ENCODE results near the gene RRP8. TPM values are rescaled to one million over a fixed set of nuclear protein-coding genes. Genes with fewer than 3 reads are reported as not detected.

Gene RRP8
- total RNA-seq, 1 experiment from 2014 or later, result 31.2 TPM

DNA sequence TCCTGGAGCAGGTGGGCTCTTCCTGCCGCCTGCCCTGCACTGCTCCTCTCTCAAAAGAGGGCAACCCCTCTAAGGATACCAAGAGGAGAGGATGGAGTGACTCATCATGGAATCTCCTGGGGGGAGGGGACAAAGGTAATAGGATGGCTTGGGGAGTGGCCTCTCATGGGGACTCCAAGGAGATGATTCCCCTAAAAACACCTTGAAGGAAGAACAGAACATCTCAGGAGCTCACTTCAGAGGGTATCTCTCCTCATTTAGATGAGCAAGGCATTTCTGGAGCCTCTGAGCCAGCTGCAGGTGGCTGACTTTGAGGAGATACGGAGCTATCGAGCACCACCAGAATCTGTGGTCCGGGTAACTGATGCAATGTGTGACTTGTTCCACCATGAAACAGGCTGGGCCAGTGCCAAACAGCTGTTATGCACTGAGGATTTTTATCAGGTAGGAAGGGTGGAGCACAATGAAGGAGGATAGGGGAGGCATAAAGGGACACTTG is 40.2 kb downstream of the RRP8 start:
- no peak for DNase-seq (ENCODE audit: low read depth)
- in situ Hi-C loops (cut with HindIII; ENCODE audit: low pct_unique_long_range_greater_than_20kb, low sequenced_read_pairs), result no loop called here

DNA sequence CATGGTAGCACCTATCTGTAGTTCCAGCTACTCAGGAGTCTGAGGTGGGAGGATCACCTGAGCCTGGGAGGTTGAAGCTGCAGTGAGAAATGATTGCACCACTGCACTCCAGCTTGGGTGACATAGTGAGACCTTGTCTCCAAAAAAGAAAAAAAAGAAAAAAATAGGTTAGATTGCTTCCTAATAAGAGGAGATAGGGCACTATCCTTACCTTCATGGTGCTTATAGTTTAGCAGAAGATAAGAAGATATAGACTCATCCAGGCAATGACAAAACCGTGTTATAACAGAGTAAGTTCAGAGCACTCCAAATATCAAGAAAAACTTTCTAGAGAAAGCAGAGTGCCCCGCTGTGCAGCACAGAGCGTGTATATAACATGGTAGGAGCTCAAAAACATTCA is 42.1 kb downstream of the RRP8 start:
- in situ Hi-C loops (cut with HindIII; ENCODE audit: low pct_unique_long_range_greater_than_20kb, low sequenced_read_pairs), result no loop called here

DNA sequence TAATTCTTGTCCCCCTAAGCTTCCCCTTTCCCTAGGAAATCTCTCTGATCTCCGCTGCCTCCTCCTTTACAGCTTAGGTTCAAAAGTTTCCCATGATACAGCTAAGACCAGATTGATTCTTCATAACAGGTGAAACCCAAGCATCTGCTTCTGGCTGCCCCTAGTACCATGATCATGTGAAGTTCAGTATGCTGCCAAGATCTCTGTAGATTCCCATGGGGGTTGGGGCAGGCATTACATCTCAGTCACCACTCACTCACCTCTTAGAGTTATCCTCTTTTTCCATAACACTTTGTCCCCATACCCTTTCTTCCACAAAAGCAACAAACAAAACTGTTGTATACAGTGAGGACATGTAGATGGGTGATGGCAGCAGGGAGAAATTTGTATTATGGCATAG is 44.0 kb downstream of the RRP8 start:
- in situ Hi-C loops (cut with HindIII; ENCODE audit: low pct_unique_long_range_greater_than_20kb, low sequenced_read_pairs), result no loop called here
- no peak for DNase-seq (ENCODE audit: low read depth)

More for the DNA sequence above, 42.1 kb downstream of the RRP8 start:
- DNase-seq (ENCODE audit: low read depth), result no peak

DNA sequence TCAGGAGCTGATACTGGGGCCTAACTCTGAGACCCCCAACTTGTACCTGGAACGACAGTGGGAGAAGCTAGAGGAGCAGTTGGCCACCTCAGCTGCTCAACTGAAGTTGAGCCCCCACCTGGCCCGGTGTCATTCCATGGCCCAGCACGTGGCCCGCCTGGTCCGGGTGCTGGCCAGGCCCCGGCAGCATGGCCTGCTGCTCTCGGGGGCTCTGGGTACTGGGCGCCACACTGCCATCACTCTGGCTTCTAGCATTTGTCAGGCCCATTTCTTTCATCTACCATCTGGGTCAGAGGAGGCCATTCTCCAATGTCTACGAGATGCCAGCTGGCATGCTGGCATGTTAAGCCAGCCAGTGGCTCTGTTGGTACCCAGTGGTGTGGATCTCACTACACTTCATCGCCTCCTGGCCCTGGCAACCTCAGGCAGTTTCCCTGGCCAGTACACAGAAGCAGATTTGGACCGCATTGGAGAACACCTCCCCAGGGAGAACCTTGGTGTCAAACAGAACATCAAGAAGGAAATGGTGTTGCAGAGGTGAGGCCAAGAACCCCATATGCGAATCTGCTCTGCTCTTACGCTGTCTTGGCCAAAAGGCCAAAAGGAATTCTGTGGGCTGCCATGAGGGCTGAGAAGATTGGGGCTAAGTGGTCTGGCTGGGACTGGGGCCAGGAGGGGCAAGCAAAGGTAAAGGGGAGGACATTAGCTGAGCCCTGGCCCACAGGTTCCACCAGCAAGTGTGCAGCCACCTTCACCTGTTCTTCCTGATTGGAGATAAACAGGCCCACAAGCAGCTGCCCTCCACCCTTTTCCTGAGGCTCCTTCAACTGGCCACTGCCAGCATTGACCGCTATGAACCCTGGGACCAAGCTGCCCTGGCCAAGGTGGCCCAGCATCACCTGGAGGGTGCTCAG is 45.4 kb downstream of the RRP8 start:
- in situ Hi-C loops (cut with HindIII; ENCODE audit: low pct_unique_long_range_greater_than_20kb, low sequenced_read_pairs), result no loop called here
- no peak for DNase-seq (ENCODE audit: low read depth)

DNA sequence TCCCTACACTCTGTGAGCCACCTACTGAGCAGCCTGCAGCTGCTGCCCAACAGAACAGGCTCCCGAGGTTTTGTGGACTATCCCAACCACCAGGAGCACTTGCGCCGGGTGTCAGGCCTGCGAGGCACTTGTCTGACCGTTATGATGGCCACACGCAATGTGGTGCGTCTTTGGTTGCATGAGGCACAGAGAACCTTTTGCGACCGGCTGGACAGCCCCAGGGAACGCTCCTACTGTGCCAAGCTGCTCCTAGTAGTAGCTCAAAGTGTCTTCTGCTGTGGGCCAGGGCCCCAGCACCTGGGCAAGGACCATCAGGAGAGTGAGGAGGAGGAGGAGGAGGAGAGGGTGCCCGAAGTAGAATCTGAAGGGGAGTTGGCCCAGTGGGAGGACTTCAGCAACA is 46.4 kb downstream of the RRP8 start:
- DNase-seq (ENCODE audit: low read depth), result no peak
- in situ Hi-C loops (cut with HindIII; ENCODE audit: low pct_unique_long_range_greater_than_20kb, low sequenced_read_pairs), result no loop called here

DNA sequence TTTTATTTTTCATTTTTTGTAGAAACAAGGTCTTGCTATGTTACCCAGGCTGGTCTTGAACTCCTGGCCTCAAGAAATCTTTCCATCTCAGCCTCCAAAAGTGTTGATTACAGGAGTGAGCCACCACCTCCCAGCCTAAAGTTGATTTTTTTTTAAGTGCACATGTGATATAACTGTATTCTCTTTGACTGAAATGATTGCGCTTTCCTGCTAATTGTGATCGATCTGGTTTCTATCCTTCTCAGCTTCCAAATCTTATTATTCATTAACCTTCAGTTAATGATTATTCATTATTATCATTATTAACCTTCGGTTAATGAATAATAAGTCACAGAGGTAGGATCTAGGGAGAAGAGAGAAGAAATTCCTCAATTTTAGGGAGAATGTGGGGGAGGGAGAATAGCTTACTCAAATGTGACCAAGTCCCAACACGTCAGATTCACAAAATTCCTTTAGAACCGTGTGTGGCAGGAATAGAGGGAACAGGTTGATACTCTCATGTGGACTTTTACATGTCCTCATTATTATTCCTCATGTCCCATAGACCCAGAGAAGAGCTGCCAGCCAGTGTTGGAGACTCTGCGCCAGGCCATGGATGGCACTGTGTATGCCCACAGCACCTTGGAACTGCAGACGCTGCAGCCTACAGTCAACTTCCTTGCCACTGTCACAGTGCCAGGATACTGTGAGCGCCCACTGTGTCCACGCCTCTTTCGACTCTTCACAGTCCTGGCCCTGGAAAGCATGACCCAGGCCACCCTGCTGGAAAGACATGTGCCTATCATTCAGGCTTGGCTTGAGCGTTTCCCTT is 47.1 kb downstream of the RRP8 start:
- no peak for DNase-seq (ENCODE audit: low read depth)
- in situ Hi-C loops (cut with HindIII; ENCODE audit: low pct_unique_long_range_greater_than_20kb, low sequenced_read_pairs), result no loop called here

DNA sequence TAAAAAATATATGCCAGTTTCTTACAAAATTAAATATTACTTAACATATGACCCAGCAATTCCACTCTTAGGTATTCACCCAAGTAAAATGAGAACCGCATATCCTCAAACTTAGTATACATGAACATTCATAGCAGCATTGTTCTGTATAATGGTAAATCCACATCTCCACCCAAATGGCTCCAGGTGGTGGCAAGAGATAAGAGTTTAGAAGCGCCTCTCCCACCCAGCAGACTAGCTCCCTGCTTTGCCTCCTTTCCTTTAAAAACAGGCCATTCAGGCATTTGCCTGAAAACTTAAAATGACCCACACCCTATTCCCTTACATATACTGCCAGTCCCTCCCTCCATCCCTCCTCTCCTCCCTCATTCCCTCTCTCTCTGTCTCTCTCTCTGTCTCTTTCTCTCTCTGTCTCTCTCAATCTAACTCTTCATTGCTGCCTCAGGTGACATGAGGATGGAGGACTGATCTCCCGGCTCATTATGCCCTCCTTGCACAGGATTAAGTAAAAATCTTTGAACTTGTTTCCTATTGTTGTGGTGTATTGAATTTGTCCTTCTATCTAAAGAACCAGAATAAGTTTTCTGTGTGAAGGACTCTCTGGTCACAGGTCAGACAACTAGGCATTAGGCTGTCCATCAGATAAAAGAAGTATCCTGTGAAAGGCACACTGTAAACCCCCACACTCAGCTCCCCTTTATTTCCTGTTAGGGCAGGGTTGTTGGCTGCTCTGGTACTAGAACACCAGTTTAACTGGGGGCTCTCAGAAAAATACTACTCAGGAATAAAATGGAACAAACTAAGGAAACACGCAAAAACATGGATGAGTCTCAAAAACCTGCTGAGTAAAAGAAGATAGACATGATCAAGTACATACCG is 48.3 kb downstream of the RRP8 start:
- in situ Hi-C loops (cut with HindIII; ENCODE audit: low pct_unique_long_range_greater_than_20kb, low sequenced_read_pairs), result no loop called here
- DNase-seq (ENCODE audit: low read depth), result no peak

DNA sequence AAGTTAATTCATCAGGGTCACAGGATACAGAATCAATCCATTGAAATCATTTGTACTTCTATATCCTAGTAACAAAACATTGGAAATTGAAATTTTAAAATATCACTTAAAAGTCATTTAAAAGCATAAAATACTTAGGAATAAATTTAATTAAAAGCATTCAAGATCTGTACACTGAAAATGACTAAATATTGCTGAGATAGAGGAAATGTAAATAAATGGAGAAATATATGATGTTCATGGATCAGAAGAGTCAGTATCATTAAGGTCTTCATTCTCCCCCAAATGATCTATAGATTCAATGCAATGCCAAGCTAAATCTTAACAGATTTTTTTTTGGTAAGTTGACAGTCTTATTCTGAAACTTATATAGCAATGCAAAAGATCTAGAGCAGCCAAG is 49.8 kb downstream of the RRP8 start:
- in situ Hi-C loops (cut with HindIII; ENCODE audit: low pct_unique_long_range_greater_than_20kb, low sequenced_read_pairs), result no loop called here
- DNase-seq (ENCODE audit: low read depth), result no peak

DNA sequence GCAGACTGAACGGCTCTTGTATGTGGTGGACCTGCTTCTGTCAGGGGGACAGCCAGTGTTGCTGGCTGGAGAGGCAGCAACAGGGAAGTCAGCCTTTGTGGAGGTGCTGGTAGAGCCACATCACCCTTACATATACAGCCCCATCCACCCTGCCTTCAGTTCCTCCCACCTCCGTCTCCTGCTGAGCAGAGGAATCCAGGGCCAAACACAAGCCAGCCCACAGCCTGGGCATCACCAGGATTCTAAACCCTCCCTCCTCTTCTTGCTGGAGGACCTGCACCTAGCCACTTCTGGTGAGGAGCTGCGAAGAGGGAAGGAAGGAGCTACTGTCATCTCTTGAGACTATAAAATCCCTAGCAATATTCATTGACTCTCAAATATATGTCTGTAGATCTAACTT is 54.8 kb downstream of the RRP8 start:
- in situ Hi-C loops (cut with HindIII; ENCODE audit: low pct_unique_long_range_greater_than_20kb, low sequenced_read_pairs), result no loop called here
- DNase-seq (ENCODE audit: low read depth), result no peak

DNA sequence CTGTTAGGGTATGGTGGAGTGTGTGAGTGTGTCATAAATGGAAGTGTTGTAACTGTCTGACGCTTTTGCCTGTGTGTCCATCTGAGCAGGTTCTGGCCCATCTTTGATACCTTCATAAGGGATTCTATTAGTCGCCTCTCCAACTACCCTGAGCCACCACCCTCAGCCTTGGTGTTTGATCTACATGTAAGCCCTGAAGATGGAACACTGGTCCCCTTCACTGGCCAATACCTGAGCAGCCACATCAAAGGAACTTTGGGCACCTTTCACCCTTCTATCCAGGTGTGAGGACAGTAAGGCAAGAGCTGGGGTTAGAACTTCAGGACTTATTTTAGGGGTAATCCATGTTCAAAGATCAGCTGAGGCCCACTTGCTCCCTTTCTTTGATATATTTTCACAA is 55.3 kb downstream of the RRP8 start:
- DNase-seq (ENCODE audit: low read depth), result no peak
- in situ Hi-C loops (cut with HindIII; ENCODE audit: low pct_unique_long_range_greater_than_20kb, low sequenced_read_pairs), result no loop called here

DNA sequence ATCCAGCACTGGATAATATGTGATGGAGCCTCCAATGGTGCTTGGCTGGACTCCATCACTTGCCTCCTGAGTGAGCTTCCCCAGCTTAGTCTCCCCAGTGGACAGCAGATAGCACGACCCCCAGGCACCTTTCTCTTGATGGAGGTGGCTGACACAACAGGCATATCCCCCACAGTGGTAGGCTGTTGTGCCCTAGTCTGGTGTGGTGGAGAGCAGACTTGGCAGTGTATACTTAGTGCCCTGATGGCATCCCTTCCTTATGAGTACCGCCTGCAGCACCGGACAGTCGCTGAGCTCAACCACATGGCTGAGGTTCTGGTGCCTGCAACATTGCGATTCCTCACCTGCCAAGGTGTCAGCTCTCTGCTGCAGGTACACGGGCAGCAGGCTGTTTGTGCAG is 56.2 kb downstream of the RRP8 start:
- DNase-seq (ENCODE audit: low read depth), result no peak
- in situ Hi-C loops (cut with HindIII; ENCODE audit: low pct_unique_long_range_greater_than_20kb, low sequenced_read_pairs), result no loop called here

DNA sequence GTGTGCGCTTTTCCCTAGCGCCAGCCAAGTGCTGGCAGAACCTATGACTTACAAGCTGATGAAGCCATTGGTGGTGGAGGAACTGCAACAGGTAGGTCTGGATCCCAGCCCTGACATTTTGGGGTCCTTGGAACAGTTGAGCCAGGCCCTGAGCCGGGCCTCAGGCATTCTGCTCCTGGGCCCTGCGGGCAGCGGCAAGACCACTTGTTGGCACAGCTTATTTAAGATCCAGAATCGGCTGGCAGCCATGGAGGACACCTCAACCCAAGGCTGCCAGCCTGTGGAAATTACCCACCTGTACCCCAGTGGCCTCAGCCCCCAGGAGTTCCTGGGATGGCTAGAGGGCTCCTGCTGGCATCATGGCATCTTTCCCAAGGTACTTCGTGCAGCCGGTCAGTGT is 56.7 kb downstream of the RRP8 start:
- in situ Hi-C loops (cut with HindIII; ENCODE audit: low pct_unique_long_range_greater_than_20kb, low sequenced_read_pairs), result no loop called here
- DNase-seq (ENCODE audit: low read depth), result no peak

DNA sequence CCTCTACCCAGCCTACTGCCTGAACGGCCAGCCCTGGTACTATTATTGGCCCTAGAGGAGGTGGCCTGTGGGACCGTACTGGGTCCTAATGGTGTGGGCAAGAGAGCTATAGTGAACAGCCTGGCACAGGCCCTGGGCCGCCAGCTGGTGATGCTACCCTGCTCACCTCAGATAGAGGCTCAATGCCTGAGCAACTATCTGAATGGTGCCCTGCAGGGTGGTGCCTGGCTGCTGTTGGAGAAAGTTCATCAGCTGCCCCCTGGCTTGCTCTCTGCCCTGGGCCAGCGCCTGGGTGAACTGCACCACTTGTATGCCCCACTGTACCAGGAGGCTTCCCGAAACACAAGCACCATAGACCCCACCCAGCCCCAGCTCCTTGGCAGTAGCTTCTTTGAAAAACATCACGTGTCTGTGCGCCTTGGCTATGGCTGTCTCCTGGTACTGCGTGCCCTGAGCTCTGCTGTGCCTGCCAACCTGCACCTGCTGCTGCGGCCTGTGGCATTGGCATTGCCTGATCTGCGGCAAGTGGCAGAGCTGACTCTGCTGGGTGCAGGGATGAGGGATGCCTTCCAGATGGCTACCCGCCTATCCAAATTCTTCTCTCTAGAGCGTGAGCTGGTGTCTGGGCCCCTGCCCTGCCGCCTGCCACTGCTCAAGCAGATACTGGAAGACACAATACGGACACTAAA is 57.4 kb downstream of the RRP8 start:
- DNase-seq (ENCODE audit: low read depth), result no peak
- in situ Hi-C loops (cut with HindIII; ENCODE audit: low pct_unique_long_range_greater_than_20kb, low sequenced_read_pairs), result no loop called here

Other genes starting within 250 kb of the RRP8 start
- 13.0 and 14.9 TPM in 2 replicates for gene SMPD1, start 213.1 kb downstream of the RRP8 start, total RNA-seq (2014; rRNA removed; shearing (Covaris generic); ENCODE audit: low replicate concordance)
- 9.2 and 19.4 TPM in 2 replicates for gene APBB1, start 184.5 kb downstream of the RRP8 start, total RNA-seq (2014; rRNA removed; shearing (Covaris generic); ENCODE audit: low replicate concordance)
- gene HPX, start 162.6 kb downstream of the RRP8 start, total RNA-seq (2014; rRNA removed; shearing (Covaris generic); ENCODE audit: low replicate concordance), result 9.0 TPM in 1 of 2 replicates, not detected in the other
- 11.8 and 21.1 TPM in 2 replicates for gene TRIM3, start 129.7 kb downstream of the RRP8 start, total RNA-seq (2014; rRNA removed; shearing (Covaris generic); ENCODE audit: low replicate concordance)
- 30.5 and 48.2 TPM in 2 replicates for gene ARFIP2, start 122.3 kb downstream of the RRP8 start, total RNA-seq (2014; rRNA removed; shearing (Covaris generic); ENCODE audit: low replicate concordance)
- 20.3 and 21.4 TPM in 2 replicates for gene TIMM10B, start 122.1 kb downstream of the RRP8 start, total RNA-seq (2014; rRNA removed; shearing (Covaris generic); ENCODE audit: low replicate concordance)
- 3.1 and 6.7 TPM in 2 replicates for gene DNHD1, start 106.3 kb downstream of the RRP8 start, total RNA-seq (2014; rRNA removed; shearing (Covaris generic); ENCODE audit: low replicate concordance)
- 134 and 153 TPM in 2 replicates for gene ILK, start 158 bp upstream of the RRP8 start, total RNA-seq (2014; rRNA removed; shearing (Covaris generic); ENCODE audit: low replicate concordance)
- gene TAF10, start 8.6 kb upstream of the RRP8 start, total RNA-seq (2014; rRNA removed; shearing (Covaris generic); ENCODE audit: low replicate concordance), result 35.0 and 69.0 TPM in 2 replicates
- 17.4 and 30.0 TPM in 2 replicates for gene TPP1, start 15.8 kb upstream of the RRP8 start, total RNA-seq (2014; rRNA removed; shearing (Covaris generic); ENCODE audit: low replicate concordance)
- 0.03 TPM in 1 of 2 replicates, not detected in the other for gene DCHS1, start 52.2 kb upstream of the RRP8 start, total RNA-seq (2014; rRNA removed; shearing (Covaris generic); ENCODE audit: low replicate concordance)
- gene MRPL17, start 79.7 kb upstream of the RRP8 start, total RNA-seq (2014; rRNA removed; shearing (Covaris generic); ENCODE audit: low replicate concordance), result 118 and 460 TPM in 2 replicates
- not detected in 2 replicates for gene OR2AG2, start 168.4 kb upstream of the RRP8 start, total RNA-seq (2014; rRNA removed; shearing (Covaris generic); ENCODE audit: low replicate concordance)
- not detected in 2 replicates for gene OR2AG1, start 179.4 kb upstream of the RRP8 start, total RNA-seq (2014; rRNA removed; shearing (Covaris generic); ENCODE audit: low replicate concordance)
- gene OR6A2, start 196.1 kb upstream of the RRP8 start, total RNA-seq (2014; rRNA removed; shearing (Covaris generic); ENCODE audit: low replicate concordance), result not detected in 2 replicates
- not detected in 2 replicates for gene OR10A5, start 242.1 kb upstream of the RRP8 start, total RNA-seq (2014; rRNA removed; shearing (Covaris generic); ENCODE audit: low replicate concordance)